Measurements from ENCODE around the gene LRRC10B.
"Not testable (repeated sequence)": the region's sequence is repeated elsewhere in the genome, so short reads cannot be mapped to it uniquely, and the experiment has no call there.

Gene LRRC10B

DNA sequence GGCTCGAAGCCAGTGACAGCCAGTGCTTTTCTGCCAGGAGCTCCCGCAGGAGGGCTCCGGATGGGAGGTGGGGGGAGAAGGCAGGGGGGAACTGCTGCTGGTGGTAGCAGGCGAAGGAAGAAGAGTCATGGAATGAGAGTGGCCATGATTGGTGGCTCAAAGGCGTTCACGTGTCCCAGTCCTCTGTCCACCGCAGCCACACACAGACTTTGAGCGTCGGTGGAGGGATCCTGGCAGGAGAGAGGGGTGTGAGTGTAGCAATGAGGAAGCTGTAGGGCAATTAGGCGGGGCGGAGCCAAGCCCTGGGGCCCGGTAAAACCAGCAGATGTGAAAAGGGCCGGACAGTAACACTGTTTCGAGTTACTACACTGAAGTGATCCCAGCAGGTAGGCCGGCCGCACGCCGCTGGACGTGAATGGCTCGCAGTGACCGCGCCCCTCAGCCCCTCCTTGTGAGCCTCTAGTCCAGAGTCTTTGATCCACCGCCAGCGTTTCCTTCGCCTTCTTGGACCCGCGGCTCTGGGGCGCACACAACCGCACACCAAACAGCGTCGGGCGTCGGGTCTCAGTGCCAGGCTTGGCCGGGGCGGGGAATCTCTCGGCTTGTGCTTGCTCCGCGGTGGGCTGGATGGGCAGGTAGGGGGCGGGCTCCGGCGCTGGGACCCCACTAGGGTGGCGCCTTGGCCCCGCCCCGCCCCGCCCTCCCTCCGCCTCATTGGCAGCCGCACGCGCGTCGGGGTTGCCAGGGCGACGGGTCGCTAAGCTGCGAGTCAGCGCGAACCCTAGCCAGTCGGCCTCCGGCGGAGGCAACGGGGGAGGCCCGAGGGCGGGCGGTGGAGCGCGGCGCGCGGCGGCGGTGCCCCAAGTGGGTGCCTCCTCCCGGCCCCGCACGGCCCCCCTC lies at the start of gene LRRC10B:
LRRC10B (plus strand) TSS at position 788 of the 900 bp plus-strand sequence. CDS start 250 bp downstream, outside the sequence.
- in situ Hi-C loops (cut with HindIII; ENCODE audit: low sequenced_read_pairs), result no loop called here
- H3K4me3 ChIP-seq (ENCODE audit: low read depth, low read length), result no peak within 1 kb of the TSS
- TF ChIP-seq, protein P1, sequence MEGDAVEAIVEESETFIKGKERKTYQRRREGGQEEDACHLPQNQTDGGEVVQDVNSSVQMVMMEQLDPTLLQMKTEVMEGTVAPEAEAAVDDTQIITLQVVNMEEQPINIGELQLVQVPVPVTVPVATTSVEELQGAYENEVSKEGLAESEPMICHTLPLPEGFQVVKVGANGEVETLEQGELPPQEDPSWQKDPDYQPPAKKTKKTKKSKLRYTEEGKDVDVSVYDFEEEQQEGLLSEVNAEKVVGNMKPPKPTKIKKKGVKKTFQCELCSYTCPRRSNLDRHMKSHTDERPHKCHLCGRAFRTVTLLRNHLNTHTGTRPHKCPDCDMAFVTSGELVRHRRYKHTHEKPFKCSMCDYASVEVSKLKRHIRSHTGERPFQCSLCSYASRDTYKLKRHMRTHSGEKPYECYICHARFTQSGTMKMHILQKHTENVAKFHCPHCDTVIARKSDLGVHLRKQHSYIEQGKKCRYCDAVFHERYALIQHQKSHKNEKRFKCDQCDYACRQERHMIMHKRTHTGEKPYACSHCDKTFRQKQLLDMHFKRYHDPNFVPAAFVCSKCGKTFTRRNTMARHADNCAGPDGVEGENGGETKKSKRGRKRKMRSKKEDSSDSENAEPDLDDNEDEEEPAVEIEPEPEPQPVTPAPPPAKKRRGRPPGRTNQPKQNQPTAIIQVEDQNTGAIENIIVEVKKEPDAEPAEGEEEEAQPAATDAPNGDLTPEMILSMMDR (IDR thresholded peaks at IDR 0.05; ENCODE audit: low read depth, low read length), result no peak
- DNase-seq (ENCODE audit: low read depth, low spot score), result no peak

DNA sequence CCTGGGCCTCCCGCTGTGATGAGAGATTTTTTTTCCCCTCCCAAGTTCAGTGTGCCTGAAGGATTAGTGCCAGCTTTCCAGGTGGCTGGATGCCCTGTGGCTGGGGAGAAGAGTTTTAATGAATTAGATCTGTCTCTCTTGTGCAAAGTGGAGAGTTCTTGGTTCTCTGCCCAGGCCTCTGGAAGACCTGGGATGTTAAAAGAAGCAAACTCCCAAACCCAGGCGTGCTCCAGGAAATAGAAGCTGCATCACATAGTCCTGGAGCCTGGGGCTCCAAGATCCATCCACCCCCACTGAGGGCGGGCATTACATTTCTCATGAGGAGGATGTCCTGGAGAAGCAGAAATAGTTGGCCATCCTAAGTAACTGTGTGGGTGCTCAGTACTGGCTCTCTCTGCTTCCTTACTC lies 48.1 kb upstream of the LRRC10B start:
- in situ Hi-C loops (cut with HindIII; ENCODE audit: low sequenced_read_pairs), result no loop called here
- no peak overlapping the region for H3K4me3 ChIP-seq (ENCODE audit: low read depth, low read length)
- TF ChIP-seq, protein P1 (IDR thresholded peaks at IDR 0.05; ENCODE audit: low read depth, low read length), result no peak
- DNase-seq (ENCODE audit: low read depth, low spot score), result no peak

GRCh38 chr11:61460986-61461385 lies 47.6 kb upstream of the LRRC10B start:
- TF ChIP-seq, protein P1 (IDR thresholded peaks at IDR 0.05; ENCODE audit: low read depth, low read length), result no peak
- in situ Hi-C loops (cut with HindIII; ENCODE audit: low sequenced_read_pairs), result no loop called here
- no peak for DNase-seq (ENCODE audit: low read depth, low spot score)
- H3K4me3 ChIP-seq (ENCODE audit: low read depth, low read length), result no peak overlapping the region

- DNase-seq (ENCODE audit: low read depth, low spot score); H3K4me3 ChIP-seq (ENCODE audit: low read depth, low read length); in situ Hi-C loops (cut with HindIII; ENCODE audit: low sequenced_read_pairs): not testable (repeated sequence)
Observed at GRCh38 chr11:61467602-61468001, 40.9 kb upstream of the LRRC10B start.

GRCh38 chr11:61468002-61468401 lies 40.5 kb upstream of the LRRC10B start:
- TF ChIP-seq, protein P1 (IDR thresholded peaks at IDR 0.05; ENCODE audit: low read depth, low read length), result no peak
- in situ Hi-C loops (cut with HindIII; ENCODE audit: low sequenced_read_pairs), result no loop called here
- no peak overlapping the region for H3K4me3 ChIP-seq (ENCODE audit: low read depth, low read length)
- no peak for DNase-seq (ENCODE audit: low read depth, low spot score)

DNA sequence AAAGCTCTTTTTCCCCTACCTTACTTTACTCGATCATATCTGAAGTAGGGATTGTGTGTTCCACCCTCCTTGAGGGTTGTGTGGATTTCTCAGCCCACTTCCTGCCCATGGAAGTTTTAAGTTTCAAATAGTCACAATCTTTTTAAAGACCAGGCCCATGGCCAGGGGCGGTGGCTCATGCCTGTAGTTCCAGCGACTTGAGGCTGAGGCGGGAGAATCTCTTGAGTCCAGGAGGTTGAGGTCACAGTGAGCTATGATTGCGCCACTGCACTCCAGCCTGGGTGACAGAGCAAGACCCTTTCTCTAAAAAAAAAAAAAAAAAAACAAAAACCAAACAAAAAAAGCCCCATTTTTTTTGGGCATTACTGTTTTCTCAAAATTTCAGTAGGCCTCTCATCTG lies 36.3 kb upstream of the LRRC10B start:
- no peak for DNase-seq (ENCODE audit: low read depth, low spot score)
- in situ Hi-C loops (cut with HindIII; ENCODE audit: low sequenced_read_pairs), result no loop called here
- TF ChIP-seq, protein P1 (IDR thresholded peaks at IDR 0.05; ENCODE audit: low read depth, low read length), result no peak
- H3K4me3 ChIP-seq (ENCODE audit: low read depth, low read length), result no peak overlapping the region

GRCh38 chr11:61472868-61473267 lies 35.7 kb upstream of the LRRC10B start:
- TF ChIP-seq, protein P1 (IDR thresholded peaks at IDR 0.05; ENCODE audit: low read depth, low read length), result no peak
- in situ Hi-C loops (cut with HindIII; ENCODE audit: low sequenced_read_pairs), result no loop called here
- H3K4me3 ChIP-seq (ENCODE audit: low read depth, low read length), result no peak overlapping the region
- peak; percentile 38 for DNase-seq (ENCODE audit: low read depth, low spot score)
